HCT116 (cell line): ENCODE results near the gene NLRP11. TPM values are rescaled to one million over a fixed set of nuclear protein-coding genes. Genes with fewer than 3 reads are reported as not detected.

Source experiments
- ATAC-seq: fragments of 200-7000 bp; cut with Tn5 transposase; 2 replicates; pipeline ENCODE4 v1.9.1; 2020; ENCODE audit warnings: mild to moderate bottlenecking, moderate library complexity
- BruUV-seq: library from RNA; stranded (reverse); fragments of 400-500 nt; replicated peaks from 2 replicates; lab custom pipeline; 2021; lab: Mats Ljungman, UMichigan
- CTCF ChIA-PET: fragments of 300-600 bp; sonication (Branson Sonifier 250); formaldehyde crosslinking; loops from one replicate; lab custom pipeline; 2021; ENCODE audit warnings: antibody characterized with exemption; lab: Charles Lee
- POLR2A ChIA-PET: fragments of 300-600, 350-600 bp; sonication (Branson Sonifier 250); formaldehyde crosslinking; loops from one replicate; lab custom pipeline; 2021; ENCODE audit warnings: antibody characterized with exemption; lab: Charles Lee
- RAD21 ChIA-PET, 2 experiments: fragments of 300-600 bp; sonication (Branson Sonifier 250); formaldehyde crosslinking; loops; one replicate each; lab custom pipeline; 2023; ENCODE audit warnings: low total read pairs in 2 of 2; ENCODE audit not compliant: uncharacterized antibody in 2 of 2, unreplicated experiment in 2 of 2, low non-redundant PET in 1 of 2; lab: Charles Lee
- DNase-seq: peaks from one replicate; pipeline ENCODE4 v3.0.0-alpha.2; 2010; ENCODE audit warnings: low read depth, low spot score
- H2AFZ ChIP-seq: fragments of 200-600 bp; shearing (Covaris generic), sonication (generic); 2 replicates; pipeline ENCODE4 v1.6.1; 2017; ENCODE audit warnings: low read depth, mixed run types, mixed read lengths, antibody characterized with exemption, low read length; ENCODE audit not compliant: poor library complexity, severe bottlenecking
- H3K27ac ChIP-seq: 2 replicates; pipeline ENCODE4 v1.5.1; 2012; ENCODE audit warnings: low read depth, low read length
- H3K27me3 ChIP-seq: fragments of 200-600 bp; sonication (generic); 2 replicates; pipeline ENCODE4 v1.6.1; 2016; ENCODE audit warnings: mixed run types, low read length, mixed read lengths; ENCODE audit not compliant: insufficient read depth
- H3K36me3 ChIP-seq, 2 experiments: fragments of 200-500 bp in 1 of 2; fragments of 200-600 bp in 1 of 2; sonication (Bioruptor generic) in 1 of 2; sonication (generic) in 1 of 2; 2 replicates each; pipeline versions ENCODE4 v1.5.1 to v1.6.1; 2014 to 2016; ENCODE audit warnings: low read length in 2 of 2, inconsistent platforms in 1 of 2, mixed read lengths in 1 of 2, mixed run types in 1 of 2; ENCODE audit not compliant: insufficient read depth in 2 of 2, control insufficient read depth in 1 of 2
- H3K4me1 ChIP-seq, 2 experiments: fragments of 200-600 bp in 1 of 2; sonication (generic) in 1 of 2; 2 replicates each; pipeline versions ENCODE4 v1.5.1 to v1.6.1; 2012 to 2017; ENCODE audit warnings: low read length in 2 of 2, inconsistent platforms in 1 of 2, mild to moderate bottlenecking in 1 of 2, mixed read lengths in 1 of 2, mixed run types in 1 of 2, moderate library complexity in 1 of 2; ENCODE audit not compliant: insufficient read depth in 2 of 2, control insufficient read depth in 1 of 2
- H3K4me2 ChIP-seq: fragments of 200-600 bp; sonication (generic); 2 replicates; pipeline ENCODE4 v1.6.1; 2017; ENCODE audit warnings: mixed run types, low read length, mixed read lengths
- H3K4me3 ChIP-seq, 2 experiments: fragments of 200-600 bp in 1 of 2; sonication (generic) in 1 of 2; replicated peaks in 1 of 2; 2 replicates each; pipeline ENCODE4 v1.5.1; 2011 to 2016; ENCODE audit warnings: low read length in 2 of 2, control low read depth in 1 of 2, low read depth in 1 of 2, mild to moderate bottlenecking in 1 of 2, mixed read lengths in 1 of 2, mixed run types in 1 of 2
- H3K79me2 ChIP-seq: fragments of 200-600 bp; sonication (generic); 2 replicates; pipeline ENCODE4 v1.6.1; 2017; ENCODE audit warnings: mild to moderate bottlenecking, mixed run types, low read length, moderate library complexity, mixed read lengths; ENCODE audit not compliant: insufficient read depth
- H3K9ac ChIP-seq: fragments of 200-600 bp; sonication (generic); 2 replicates; pipeline ENCODE4 v1.6.1; 2016; ENCODE audit warnings: low read length, mixed read lengths
- H3K9me2 ChIP-seq: fragments of 200-600 bp; sonication (generic), shearing (Covaris generic); 2 replicates; pipeline ENCODE4 v1.6.1; 2017; ENCODE audit warnings: mixed run types, mild to moderate bottlenecking, moderate library complexity; ENCODE audit not compliant: insufficient read depth
- H3K9me3 ChIP-seq, 2 experiments: fragments of 200-500 bp in 1 of 2; fragments of 200-600 bp in 1 of 2; sonication (Bioruptor generic) in 1 of 2; sonication (generic) in 1 of 2; 2 replicates each; pipeline ENCODE4 v1.6.1; 2014 to 2017; ENCODE audit warnings: low read length in 2 of 2, mixed read lengths in 2 of 2, inconsistent platforms in 1 of 2, low read depth in 1 of 2, mild to moderate bottlenecking in 1 of 2, mixed run types in 1 of 2, moderate library complexity in 1 of 2; ENCODE audit not compliant: control insufficient read depth in 1 of 2, insufficient read depth in 1 of 2
- H4K20me1 ChIP-seq: fragments of 200-600 bp; sonication (generic), shearing (Covaris generic); 2 replicates; pipeline ENCODE4 v1.6.1; 2017; ENCODE audit warnings: mixed run types, mild to moderate bottlenecking, moderate library complexity; ENCODE audit not compliant: insufficient read depth
- EZH2 ChIP-seq: fragments of 200-600 bp; sonication (generic); IDR thresholded peaks from 2 replicates; pipeline ENCODE4 v1.6.1; 2017; ENCODE audit warnings: antibody characterized with exemption, mixed run types
- EZH2phosphoT487 ChIP-seq: fragments of 200-600 bp; IDR thresholded peaks from 2 replicates; pipeline ENCODE4 v1.6.1; 2018; ENCODE audit warnings: antibody characterized with exemption, borderline replicate concordance
- ZNF274 ChIP-seq: fragments of 200-500 bp; sonication (Bioruptor generic); IDR thresholded peaks from 2 replicates; pipeline ENCODE4 v1.6.1; 2014; ENCODE audit warnings: mild to moderate bottlenecking, low read depth, low read length, inconsistent platforms
- intact Hi-C: fragments of 100-400 bp; cut with micrococcal nuclease; formaldehyde crosslinking; loops from 2 replicates; pipeline ENCODE4 v1.10.0; 2022
- total RNA-seq: library from RNA; stranded (reverse); gene quantifications from one replicate; pipeline ENCODE4 v1.2.1, GENCODE V29; 2021; ENCODE audit not compliant: unreplicated experiment
- TF ChIP-seq, protein P1 (sequence below): IDR thresholded peaks from 2 replicates; pipeline ENCODE4 v1.6.1; 2012
- TF ChIP-seq, protein P2 (sequence below): IDR thresholded peaks from 2 replicates; pipeline ENCODE4 v1.6.1; 2011; ENCODE audit warnings: mild to moderate bottlenecking, low read length, moderate library complexity; ENCODE audit not compliant: insufficient replicate concordance; ENCODE audit errors: extremely low read depth
- TF ChIP-seq, protein P3 (sequence below), 3 experiments: fragments of 200-600 bp in 1 of 3; sonication (generic) in 1 of 3; IDR thresholded peaks in 2 of 3; conservative IDR thresholded peaks in 1 of 3; 2 replicates each; pipeline ENCODE4 v1.5.1; 2012 to 2017; ENCODE audit warnings: low read depth in 2 of 3, low read length in 2 of 3, antibody characterized with exemption in 1 of 3, borderline replicate concordance in 1 of 3, control low read depth in 1 of 3, mild to moderate bottlenecking in 1 of 3, mixed read lengths in 1 of 3, mixed run types in 1 of 3, moderate library complexity in 1 of 3; ENCODE audit not compliant: insufficient read depth in 1 of 3

The NLRP11 gene
- total RNA-seq, 1 experiment from 2014 or later, result 0.86 TPM

GRCh38 chr19:55866521-55866920 is 34.7 kb upstream of the NLRP11 start:
- intact Hi-C loops, result no loop called here
- Histone ChIP-seq H3K9ac (no peak overlapping the region), H3K27me3 (peaks cover 16% of the 10 kb centered on the region; the same call in 1 of the 2 replicates), H3K9me2 (no peaks in the 10 kb centered on the region), H3K4me2 (no peak overlapping the region), H3K4me1 (no peaks in the 10 kb centered on the region), H3K4me3 (no peak overlapping the region), H4K20me1 (no peaks in the 10 kb centered on the region), H3K79me2 (no peaks in the 10 kb centered on the region), H3K27ac (no peak overlapping the region), H3K36me3 (no peaks in the 10 kb centered on the region), H2AFZ (no peak overlapping the region), H3K9me3 (no peaks in the 10 kb centered on the region)
- RAD21 ChIA-PET, result no interaction called here
- POLR2A ChIA-PET, result no interaction called here
- CTCF ChIA-PET, result no interaction called here
- no TSS peak for BruUV-seq
- DNase-seq, result no peak
- ATAC-seq, result no peak
- TF ChIP-seq, protein P1, sequence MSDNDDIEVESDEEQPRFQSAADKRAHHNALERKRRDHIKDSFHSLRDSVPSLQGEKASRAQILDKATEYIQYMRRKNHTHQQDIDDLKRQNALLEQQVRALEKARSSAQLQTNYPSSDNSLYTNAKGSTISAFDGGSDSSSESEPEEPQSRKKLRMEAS, result no peak
- no peak for TF ChIP-seq ZNF274
- TF ChIP-seq, protein P2, sequence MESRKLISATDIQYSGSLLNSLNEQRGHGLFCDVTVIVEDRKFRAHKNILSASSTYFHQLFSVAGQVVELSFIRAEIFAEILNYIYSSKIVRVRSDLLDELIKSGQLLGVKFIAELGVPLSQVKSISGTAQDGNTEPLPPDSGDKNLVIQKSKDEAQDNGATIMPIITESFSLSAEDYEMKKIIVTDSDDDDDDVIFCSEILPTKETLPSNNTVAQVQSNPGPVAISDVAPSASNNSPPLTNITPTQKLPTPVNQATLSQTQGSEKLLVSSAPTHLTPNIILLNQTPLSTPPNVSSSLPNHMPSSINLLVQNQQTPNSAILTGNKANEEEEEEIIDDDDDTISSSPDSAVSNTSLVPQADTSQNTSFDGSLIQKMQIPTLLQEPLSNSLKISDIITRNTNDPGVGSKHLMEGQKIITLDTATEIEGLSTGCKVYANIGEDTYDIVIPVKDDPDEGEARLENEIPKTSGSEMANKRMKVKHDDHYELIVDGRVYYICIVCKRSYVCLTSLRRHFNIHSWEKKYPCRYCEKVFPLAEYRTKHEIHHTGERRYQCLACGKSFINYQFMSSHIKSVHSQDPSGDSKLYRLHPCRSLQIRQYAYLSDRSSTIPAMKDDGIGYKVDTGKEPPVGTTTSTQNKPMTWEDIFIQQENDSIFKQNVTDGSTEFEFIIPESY, result no peak
- TF ChIP-seq EZH2, result no peak
- no peak for TF ChIP-seq EZH2phosphoT487
- TF ChIP-seq, protein P3, sequence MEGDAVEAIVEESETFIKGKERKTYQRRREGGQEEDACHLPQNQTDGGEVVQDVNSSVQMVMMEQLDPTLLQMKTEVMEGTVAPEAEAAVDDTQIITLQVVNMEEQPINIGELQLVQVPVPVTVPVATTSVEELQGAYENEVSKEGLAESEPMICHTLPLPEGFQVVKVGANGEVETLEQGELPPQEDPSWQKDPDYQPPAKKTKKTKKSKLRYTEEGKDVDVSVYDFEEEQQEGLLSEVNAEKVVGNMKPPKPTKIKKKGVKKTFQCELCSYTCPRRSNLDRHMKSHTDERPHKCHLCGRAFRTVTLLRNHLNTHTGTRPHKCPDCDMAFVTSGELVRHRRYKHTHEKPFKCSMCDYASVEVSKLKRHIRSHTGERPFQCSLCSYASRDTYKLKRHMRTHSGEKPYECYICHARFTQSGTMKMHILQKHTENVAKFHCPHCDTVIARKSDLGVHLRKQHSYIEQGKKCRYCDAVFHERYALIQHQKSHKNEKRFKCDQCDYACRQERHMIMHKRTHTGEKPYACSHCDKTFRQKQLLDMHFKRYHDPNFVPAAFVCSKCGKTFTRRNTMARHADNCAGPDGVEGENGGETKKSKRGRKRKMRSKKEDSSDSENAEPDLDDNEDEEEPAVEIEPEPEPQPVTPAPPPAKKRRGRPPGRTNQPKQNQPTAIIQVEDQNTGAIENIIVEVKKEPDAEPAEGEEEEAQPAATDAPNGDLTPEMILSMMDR (IDR thresholded peaks at IDR 0.05 in 2 of 3, conservative IDR thresholded peaks at IDR 0.05 in 1 of 3; ENCODE audit: borderline replicate concordance in 1 of 3, insufficient read depth in 1 of 3, low read depth in 2 of 3, low read length in 2 of 3), result no peak
